Endodermal cell (in vitro differentiated cells): ENCODE measurements around the gene HOXD8. TPM values are rescaled to one million over a fixed set of nuclear protein-coding genes. Genes with fewer than 3 reads are reported as not detected.

Source experiments
- DNase-seq: peaks from one replicate; pipeline ENCODE4 v3.0.0-alpha.2; 2017
- H3K27ac ChIP-seq: 2 replicates; pipeline ENCODE4 v1.5.1; 2013; ENCODE audit warnings: mild to moderate bottlenecking, low read depth, low read length, moderate library complexity
- H3K27me3 ChIP-seq: 2 replicates; pipeline ENCODE4 v1.6.1; 2013; ENCODE audit warnings: mild to moderate bottlenecking, low read length, moderate library complexity; ENCODE audit not compliant: insufficient read depth, control insufficient read depth, poor library complexity, severe bottlenecking
- H3K36me3 ChIP-seq: 2 replicates; pipeline ENCODE4 v1.7.0; 2013; ENCODE audit warnings: mild to moderate bottlenecking, low read length, moderate library complexity; ENCODE audit not compliant: control insufficient read depth, insufficient read depth
- H3K4me1 ChIP-seq: one replicate; pipeline ENCODE4 v1.7.0; 2013; ENCODE audit warnings: low read length; ENCODE audit not compliant: control insufficient read depth, insufficient read depth
- H3K4me3 ChIP-seq: 2 replicates; pipeline ENCODE4 v1.5.1; 2013; ENCODE audit warnings: mild to moderate bottlenecking, low read length, moderate library complexity
- H3K9ac ChIP-seq: 2 replicates; pipeline ENCODE4 v1.6.1; 2013; ENCODE audit warnings: mild to moderate bottlenecking, low read length, moderate library complexity; ENCODE audit not compliant: poor library complexity, severe bottlenecking; ENCODE audit errors: extremely low read depth
- H3K9me3 ChIP-seq: 2 replicates; pipeline ENCODE4 v1.6.1; 2013; ENCODE audit warnings: mild to moderate bottlenecking, low read length, moderate library complexity; ENCODE audit not compliant: control insufficient read depth
- H3K27ac Mint-ChIP-seq: 2 replicates; pipeline ENCODE4 v1.8.0; 2020; ENCODE audit warnings: mixed read lengths
- H3K27me3 Mint-ChIP-seq: 2 replicates; pipeline ENCODE4 v1.8.0; 2021; ENCODE audit warnings: mild to moderate bottlenecking, mixed read lengths; ENCODE audit not compliant: insufficient read depth
- H3K36me3 Mint-ChIP-seq: 2 replicates; pipeline ENCODE4 v1.8.0; 2020; ENCODE audit warnings: low read depth, mixed read lengths
- H3K4me1 Mint-ChIP-seq: 2 replicates; pipeline ENCODE4 v1.8.0; 2020; ENCODE audit warnings: mixed read lengths
- H3K4me3 Mint-ChIP-seq: 2 replicates; pipeline ENCODE4 v1.8.0; 2020; ENCODE audit warnings: mild to moderate bottlenecking, moderate library complexity, mixed read lengths
- H3K9me3 Mint-ChIP-seq: 2 replicates; pipeline ENCODE4 v1.8.0; 2020; ENCODE audit warnings: mild to moderate bottlenecking, mixed read lengths
- WGBS, 2 experiments: methylation state at CpG; one replicate each; pipeline versions ENCODE4 v1.1.5 to v1.1.7; 2013; ENCODE audit warnings: missing lambda C conversion rate in 2 of 2, mixed read lengths in 1 of 2; ENCODE audit not compliant: insufficient coverage in 1 of 2, insufficient read length in 1 of 2; 5-methylcytosine and 5-hydroxymethylcytosine counted together
- total RNA-seq, 2 donors: library from RNA; stranded (reverse); fragmentation: NEBNext Ultra II Directional in 1 of 2; extraction: Animal tissue kit (Norgen Biotek cat#: 25700) in 1 of 2; gene quantifications; 2 replicates in 1 of 2; 3 replicates in 1 of 2; pipeline ENCODE4 v1.2.1, GENCODE V29; 2021
- TF ChIP-seq, protein P1 (sequence below): fragments of 200-600 bp; sonication (generic); conservative IDR thresholded peaks from 2 replicates; pipeline ENCODE4 v1.5.0; 2021; ENCODE audit warnings: antibody characterized with exemption, mild to moderate bottlenecking

The HOXD8 gene
- total RNA-seq, 2 donors from 2014 or later: not detected

DNA sequence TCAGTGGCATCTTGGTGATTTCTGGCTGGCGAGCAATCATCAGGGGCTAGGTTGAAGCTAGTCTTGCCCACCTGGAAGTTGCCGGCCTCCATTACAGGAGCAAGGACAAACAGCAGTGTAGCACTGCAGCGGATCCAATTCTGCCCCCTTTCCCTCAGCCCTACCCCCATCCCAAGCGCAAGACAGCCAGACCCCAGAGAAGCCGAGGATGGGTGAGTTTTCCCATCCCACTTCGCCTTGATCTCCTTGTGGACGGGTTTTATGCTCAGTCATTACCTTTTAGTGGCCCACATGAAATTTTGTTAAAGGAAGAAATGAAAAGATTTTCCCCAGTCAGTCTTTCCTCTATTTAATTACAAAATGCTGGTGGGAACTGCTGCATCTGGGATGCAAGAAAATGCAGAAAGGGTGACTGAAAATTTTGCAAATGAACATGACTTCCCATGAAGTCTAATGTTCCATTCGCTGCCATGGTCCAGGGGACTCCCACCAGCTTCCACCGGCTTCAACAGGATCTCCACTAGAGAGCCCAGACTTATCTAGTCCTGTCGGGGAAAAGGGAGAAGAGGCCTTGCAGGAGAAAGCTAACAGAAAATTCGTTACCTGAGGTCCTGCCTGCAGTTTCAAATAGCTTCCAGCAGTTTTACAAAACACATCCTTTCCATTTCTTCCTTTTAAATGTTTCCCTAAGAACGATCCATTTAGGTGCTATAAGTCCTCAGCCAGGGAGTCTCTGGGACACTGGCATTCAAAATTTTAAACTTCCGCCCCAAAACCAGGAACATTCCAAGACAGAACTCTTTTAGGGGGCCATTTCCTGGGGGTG is 8.9 kb upstream of the HOXD8 start:
- WGBS, 2 experiments: 18 to 24% methylated on average over 6 to 13 of the region's 13 CpGs
- DNase-seq: peak; percentile 48
- H3K27ac ChIP-seq: no peak overlapping the region
- H3K4me1 Mint-ChIP-seq: no peaks in the 10 kb centered on the region
- no peaks in the 10 kb centered on the region for H3K36me3 Mint-ChIP-seq
- H3K36me3 ChIP-seq: no peaks in the 10 kb centered on the region
- TF ChIP-seq, protein P1, sequence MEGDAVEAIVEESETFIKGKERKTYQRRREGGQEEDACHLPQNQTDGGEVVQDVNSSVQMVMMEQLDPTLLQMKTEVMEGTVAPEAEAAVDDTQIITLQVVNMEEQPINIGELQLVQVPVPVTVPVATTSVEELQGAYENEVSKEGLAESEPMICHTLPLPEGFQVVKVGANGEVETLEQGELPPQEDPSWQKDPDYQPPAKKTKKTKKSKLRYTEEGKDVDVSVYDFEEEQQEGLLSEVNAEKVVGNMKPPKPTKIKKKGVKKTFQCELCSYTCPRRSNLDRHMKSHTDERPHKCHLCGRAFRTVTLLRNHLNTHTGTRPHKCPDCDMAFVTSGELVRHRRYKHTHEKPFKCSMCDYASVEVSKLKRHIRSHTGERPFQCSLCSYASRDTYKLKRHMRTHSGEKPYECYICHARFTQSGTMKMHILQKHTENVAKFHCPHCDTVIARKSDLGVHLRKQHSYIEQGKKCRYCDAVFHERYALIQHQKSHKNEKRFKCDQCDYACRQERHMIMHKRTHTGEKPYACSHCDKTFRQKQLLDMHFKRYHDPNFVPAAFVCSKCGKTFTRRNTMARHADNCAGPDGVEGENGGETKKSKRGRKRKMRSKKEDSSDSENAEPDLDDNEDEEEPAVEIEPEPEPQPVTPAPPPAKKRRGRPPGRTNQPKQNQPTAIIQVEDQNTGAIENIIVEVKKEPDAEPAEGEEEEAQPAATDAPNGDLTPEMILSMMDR: peak; percentile 27
- H3K27ac Mint-ChIP-seq: no peak overlapping the region
- peaks cover 10% of the 10 kb centered on the region for H3K9me3 ChIP-seq
- peaks cover 99% of the 10 kb centered on the region for H3K27me3 Mint-ChIP-seq
- no peak overlapping the region for H3K9ac ChIP-seq
- peaks cover 100% of the 10 kb centered on the region for H3K27me3 ChIP-seq
- no peaks in the 10 kb centered on the region for H3K4me1 ChIP-seq
- no peak overlapping the region for H3K4me3 ChIP-seq
- peaks cover 13% of the 10 kb centered on the region for H3K9me3 Mint-ChIP-seq
- no peak overlapping the region for H3K4me3 Mint-ChIP-seq

DNA sequence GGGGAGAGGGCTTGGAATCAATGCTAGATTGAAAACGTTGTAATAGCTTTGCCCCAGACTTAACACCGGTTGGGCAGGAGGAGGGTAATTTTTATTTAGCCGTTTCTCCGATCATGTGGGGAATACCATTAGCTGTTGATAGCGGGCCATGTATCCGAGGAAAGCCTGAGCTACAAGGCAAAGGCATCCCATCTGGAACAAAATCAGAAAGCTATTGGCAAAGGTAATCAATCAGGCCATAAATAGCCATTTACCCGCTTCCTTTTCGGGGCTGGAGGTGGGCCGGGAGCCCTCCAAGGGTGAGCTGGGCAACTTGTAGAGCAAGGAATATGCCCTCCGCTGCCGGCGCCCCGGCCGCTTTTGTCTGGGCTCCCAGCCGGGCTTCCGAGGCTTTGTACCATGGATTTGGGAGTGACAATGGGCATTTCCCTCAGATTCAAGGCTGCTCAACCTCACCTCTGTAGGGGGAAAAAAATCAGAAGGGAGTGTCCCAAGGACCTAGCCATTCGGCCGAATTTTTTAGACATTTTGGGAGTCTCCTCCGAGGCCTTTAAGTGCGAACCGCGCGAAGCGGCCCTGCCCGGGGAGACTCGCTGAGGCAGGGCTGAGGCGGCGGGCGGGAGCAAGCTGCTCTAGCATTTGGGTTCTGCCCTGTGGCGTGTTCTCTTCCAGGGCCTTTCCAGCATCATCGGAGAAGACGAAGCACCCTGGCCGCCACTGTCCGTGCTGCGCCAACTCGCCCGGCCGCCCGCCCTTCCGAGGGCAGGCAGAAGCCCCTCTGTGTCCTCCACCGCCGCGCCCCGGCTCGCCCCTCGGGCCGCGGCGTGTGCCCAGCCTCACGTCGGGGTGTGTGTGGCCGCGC is 8.1 kb upstream of the HOXD8 start:
- H3K36me3 ChIP-seq: no peaks in the 10 kb centered on the region
- peaks cover 99% of the 10 kb centered on the region for H3K27me3 Mint-ChIP-seq
- H3K36me3 Mint-ChIP-seq: no peaks in the 10 kb centered on the region
- no peaks in the 10 kb centered on the region for H3K4me1 Mint-ChIP-seq
- H3K4me3 ChIP-seq: no peak overlapping the region
- H3K27ac Mint-ChIP-seq: no peak overlapping the region
- no peak overlapping the region for H3K27ac ChIP-seq
- H3K9me3 Mint-ChIP-seq: peaks cover 9% of the 10 kb centered on the region
- peaks cover 10% of the 10 kb centered on the region for H3K9me3 ChIP-seq
- H3K4me1 ChIP-seq: no peaks in the 10 kb centered on the region
- H3K4me3 Mint-ChIP-seq: no peak overlapping the region
- peak; percentile 75 for DNase-seq
- TF ChIP-seq, protein P1: no peak
- H3K9ac ChIP-seq: no peak overlapping the region
- H3K27me3 ChIP-seq: peaks cover 100% of the 10 kb centered on the region
- WGBS, 2 experiments: 4 to 7% methylated on average over 16 to 53 of the region's 53 CpGs

- TF ChIP-seq, protein P1: no peak
- Mint-ChIP-seq H3K9me3 (peaks cover 2% of the 10 kb centered on the region), H3K4me1 (no peaks in the 10 kb centered on the region), H3K27me3 (peaks cover 99% of the 10 kb centered on the region), H3K27ac (no peak overlapping the region), H3K36me3 (no peaks in the 10 kb centered on the region), H3K4me3 (peak overlapping the region; percentile 43)
- Histone ChIP-seq H3K4me3 (peak overlapping the region; percentile 69), H3K9me3 (peaks cover 2% of the 10 kb centered on the region), H3K27ac (no peak overlapping the region), H3K27me3 (peaks cover 100% of the 10 kb centered on the region), H3K36me3 (no peaks in the 10 kb centered on the region), H3K9ac (no peak overlapping the region), H3K4me1 (no peaks in the 10 kb centered on the region)
- 1% methylated on average over 44 of the region's 47 CpGs; no CpG with 5 or more reads in 1 of the 2 experiments for WGBS, 2 experiments
- DNase-seq: no peak
Observed at GRCh38 chr2:176122052-176122682, 7.3 kb upstream of the HOXD8 start.
